ENCODE data around the gene CPSF3. TPM values are rescaled to one million over a fixed set of nuclear protein-coding genes. Genes with fewer than 3 reads are reported as not detected.

Gene CPSF3
- total RNA-seq, 2 experiments from 2014 or later, result 13.2 to 13.8 TPM

GRCh38 chr2:9377461-9378097 lies 45.9 kb upstream of the CPSF3 start:
- H3K9me3 ChIP-seq (ENCODE audit: control insufficient read depth in 1 of 2, insufficient read depth in 1 of 2, low read length in 2 of 2), result no peaks in the 10 kb centered on the region
- no peak overlapping the region for H3K4me3 ChIP-seq (ENCODE audit: low read length)
- CTCF ChIA-PET, result no interaction called here
- no peak for ATAC-seq (ENCODE audit: poor library complexity)
- POLR2A ChIA-PET, result no interaction called here
- Mint-ChIP-seq H3K27ac (no peak overlapping the region), H3K4me3 (no peak overlapping the region), H3K36me3 (ENCODE audit: low read depth) (no peaks in the 10 kb centered on the region), H3K4me1 (ENCODE audit: low read depth) (no peaks in the 10 kb centered on the region), H3K9me3 (no peaks in the 10 kb centered on the region), H3K27me3 (no peaks in the 10 kb centered on the region)
- no peaks in the 10 kb centered on the region for H3K36me3 ChIP-seq (ENCODE audit: insufficient read depth, low read length)
- intact Hi-C loops (cut with DNase I, micrococcal nuclease), result loop anchor here in 1 of 2 experiments (10.0 kb wide), 1 partner anchor 233 kb away; no protein-coding TSS in a partner anchor
- no peaks in the 10 kb centered on the region for H3K4me1 ChIP-seq (ENCODE audit: insufficient read depth, low read length)
- H3K27me3 ChIP-seq (ENCODE audit: control insufficient read depth in 1 of 2, insufficient read depth in 2 of 2, low read length in 2 of 2), result peaks cover 0 to 3% of the 10 kb centered on the region in 2 experiments
- H3K27ac ChIP-seq (ENCODE audit: low read depth in 1 of 2, low read length in 2 of 2), result no peak overlapping the region
- DNase-seq, result no peak
- no peak for TF ChIP-seq CTCF (IDR thresholded peaks at IDR 0.05)

GRCh38 chr2:9378433-9379390 lies 44.7 kb upstream of the CPSF3 start:
- no peak overlapping the region for H3K4me3 Mint-ChIP-seq
- no peak overlapping the region for H3K27ac Mint-ChIP-seq
- no peaks in the 10 kb centered on the region for H3K36me3 ChIP-seq (ENCODE audit: insufficient read depth, low read length)
- H3K9me3 ChIP-seq (ENCODE audit: control insufficient read depth in 1 of 2, insufficient read depth in 1 of 2, low read length in 2 of 2), result no peaks in the 10 kb centered on the region
- H3K4me1 ChIP-seq (ENCODE audit: insufficient read depth, low read length), result no peaks in the 10 kb centered on the region
- intact Hi-C loops (cut with DNase I, micrococcal nuclease), result loop anchor here in 1 of 2 experiments (10.0 kb wide), 1 partner anchor 234 kb away; no protein-coding TSS in a partner anchor
- H3K36me3 Mint-ChIP-seq (ENCODE audit: low read depth), result no peaks in the 10 kb centered on the region
- ATAC-seq (ENCODE audit: poor library complexity), result no peak
- ChIA-PET POLR2A (no interaction called here), CTCF (no interaction called here)
- no peak for DNase-seq
- no peak overlapping the region for H3K27ac ChIP-seq (ENCODE audit: low read depth in 1 of 2, low read length in 2 of 2)
- H3K4me3 ChIP-seq (ENCODE audit: low read length), result no peak overlapping the region
- TF ChIP-seq CTCF (IDR thresholded peaks at IDR 0.05), result no peak
- H3K27me3 Mint-ChIP-seq, result no peaks in the 10 kb centered on the region
- no peaks in the 10 kb centered on the region for H3K4me1 Mint-ChIP-seq (ENCODE audit: low read depth)
- H3K9me3 Mint-ChIP-seq, result no peaks in the 10 kb centered on the region
- H3K27me3 ChIP-seq (ENCODE audit: control insufficient read depth in 1 of 2, insufficient read depth in 2 of 2, low read length in 2 of 2), result peaks cover 0 to 3% of the 10 kb centered on the region in 2 experiments

- no peaks in the 10 kb centered on the region for H3K4me1 ChIP-seq (ENCODE audit: insufficient read depth, low read length)
- Mint-ChIP-seq H3K36me3 (ENCODE audit: low read depth) (no peaks in the 10 kb centered on the region), H3K4me1 (ENCODE audit: low read depth) (no peaks in the 10 kb centered on the region), H3K9me3 (no peaks in the 10 kb centered on the region), H3K27me3 (no peaks in the 10 kb centered on the region), H3K27ac (no peak overlapping the region), H3K4me3 (no peak overlapping the region)
- no peaks in the 10 kb centered on the region for H3K36me3 ChIP-seq (ENCODE audit: insufficient read depth, low read length)
- TF ChIP-seq CTCF (IDR thresholded peaks at IDR 0.05), result no peak
- H3K27ac ChIP-seq (ENCODE audit: low read depth in 1 of 2, low read length in 2 of 2), result no peak overlapping the region
- DNase-seq (no peak), ATAC-seq (ENCODE audit: poor library complexity) (no peak)
- H3K9me3 ChIP-seq (ENCODE audit: control insufficient read depth in 1 of 2, insufficient read depth in 1 of 2, low read length in 2 of 2), result no peaks in the 10 kb centered on the region
- intact Hi-C loops (cut with DNase I, micrococcal nuclease), result loop anchor here in 1 of 2 experiments (10.0 kb wide), 1 partner anchor 235 kb away; no protein-coding TSS in a partner anchor
- peaks cover 0 to 3% of the 10 kb centered on the region in 2 experiments for H3K27me3 ChIP-seq (ENCODE audit: control insufficient read depth in 1 of 2, insufficient read depth in 2 of 2, low read length in 2 of 2)
- H3K4me3 ChIP-seq (ENCODE audit: low read length), result no peak overlapping the region
- ChIA-PET CTCF (no interaction called here), POLR2A (no interaction called here)
These were observed 44.1 kb upstream of the CPSF3 start for GRCh38 chr2:9379391-9379755.

Data from CD4-positive, alpha-beta T cell (primary cell).